Stimulated activated CD8-positive, alpha-beta memory T cell treated with anti-CD3 and anti-CD28 coated beads, Interleukin-12 subunit alpha, Interleukin-12 subunit beta, amount 100 ng/mL, for 24 hours (primary cell): Measurements from ENCODE around the gene UNC13D.
"Not testable (repeated sequence)": the region's sequence is repeated elsewhere in the genome, so short reads cannot be mapped to it uniquely, and the experiment has no call there.

Experiments
- DNase-seq: peaks from one replicate; pipeline ENCODE4 v3.0.0-alpha.2; 2020; ENCODE audit errors: extremely low read depth

Gene UNC13D

GRCh38 chr17:75820094-75821080 lies 23.8 kb downstream of the UNC13D start:
- no peak for DNase-seq

- no peak for DNase-seq
Measured at GRCh38 chr17:75819678-75820077, 24.5 kb downstream of the UNC13D start.

GRCh38 chr17:75819116-75819515 lies 25.1 kb downstream of the UNC13D start:
- DNase-seq = no peak

- DNase-seq = no peak
Measured at GRCh38 chr17:75818326-75818885, 25.8 kb downstream of the UNC13D start.

GRCh38 chr17:75817571-75817970 lies 26.6 kb downstream of the UNC13D start:
- DNase-seq = no peak

GRCh38 chr17:75816693-75817092 lies 27.5 kb downstream of the UNC13D start:
- DNase-seq = no peak

- no peak for DNase-seq
Measured at GRCh38 chr17:75815399-75815798, 28.8 kb downstream of the UNC13D start.

GRCh38 chr17:75814900-75815373 lies 29.3 kb downstream of the UNC13D start:
- no peak for DNase-seq

GRCh38 chr17:75814021-75814395 lies 30.2 kb downstream of the UNC13D start:
- no peak for DNase-seq

- no peak for DNase-seq
Measured at GRCh38 chr17:75813081-75814020, 30.9 kb downstream of the UNC13D start.

- no peak for DNase-seq
Measured at GRCh38 chr17:75812096-75813013, 31.8 kb downstream of the UNC13D start.

GRCh38 chr17:75811174-75811573 lies 33.0 kb downstream of the UNC13D start:
- no peak for DNase-seq

- not testable (repeated sequence) for DNase-seq
Measured at GRCh38 chr17:75810756-75811155, 33.4 kb downstream of the UNC13D start.

GRCh38 chr17:75810216-75810615 lies 34.0 kb downstream of the UNC13D start:
- DNase-seq = no peak

- no peak for DNase-seq
Measured at GRCh38 chr17:75809631-75810111, 34.5 kb downstream of the UNC13D start.

GRCh38 chr17:75808905-75809621 lies 35.1 kb downstream of the UNC13D start:
- DNase-seq = no peak

GRCh38 chr17:75808549-75808904 lies 35.7 kb downstream of the UNC13D start:
- DNase-seq = no peak

GRCh38 chr17:75807861-75808260 lies 36.3 kb downstream of the UNC13D start:
- no peak for DNase-seq

GRCh38 chr17:75806822-75807500 lies 37.2 kb downstream of the UNC13D start:
- no peak for DNase-seq

GRCh38 chr17:75803883-75804282 lies 40.3 kb downstream of the UNC13D start:
- DNase-seq = no peak
